Body of pancreas (tissue), 4 donors: ENCODE measurements around the gene TSNAX. TPM values are rescaled to one million over a fixed set of nuclear protein-coding genes. Genes with fewer than 3 reads are reported as not detected.

ENCODE experiments used
- ATAC-seq: fragments of 150-250 bp; one replicate; pipeline ENCODE4 v1.9.1; 2016
- DNase-seq, 4 donors: peaks; one replicate each; pipeline ENCODE4 v3.0.0-alpha.2; 2019
- H3K27ac ChIP-seq, 4 donors: fragments of 200-600 bp; sonication (generic); 1 replicate in 3 of 4; 2 replicates in 1 of 4; pipeline versions ENCODE4 v1.5.1 to v1.6.1; 2016 to 2019; ENCODE audit warnings: mild to moderate bottlenecking in 1 of 4, mixed read lengths in 1 of 4, moderate library complexity in 1 of 4
- H3K27me3 ChIP-seq, 2 donors: fragments of 200-600 bp; sonication (generic); one replicate each; pipeline ENCODE4 v1.6.0; 2016; ENCODE audit warnings: mild to moderate bottlenecking in 1 of 2
- H3K36me3 ChIP-seq, 2 donors: fragments of 200-600 bp; sonication (generic); replicated peaks in 1 of 2; 2 replicates each; pipeline ENCODE4 v1.5.1; 2016; ENCODE audit warnings: low read depth in 2 of 2; ENCODE audit not compliant: insufficient read depth in 1 of 2
- H3K4me1 ChIP-seq: fragments of 200-600 bp; sonication (generic); one replicate; pipeline ENCODE4 v1.6.0; 2016
- H3K4me3 ChIP-seq, 2 donors: fragments of 200-600 bp; sonication (generic); 1 replicate in 1 of 2; 2 replicates in 1 of 2; pipeline ENCODE4 v1.5.1; 2016 to 2019
- H3K9me3 ChIP-seq, 3 donors: fragments of 200-600 bp; sonication (generic); 1 replicate in 2 of 3; 2 replicates in 1 of 3; pipeline ENCODE4 v1.5.1; 2016
- CTCF ChIP-seq, 7 experiments: fragments of 450-650 bp in 4 of 7; fragments of 200-600 bp in 3 of 7; sonication (generic) in 3 of 7; IDR thresholded peaks; one replicate each; pipeline ENCODE4 v1.5.1; 2016 to 2019; ENCODE audit warnings: antibody characterized with exemption in 7 of 7
- POLR2A ChIP-seq, 3 donors: fragments of 450-650 bp; IDR thresholded peaks; one replicate each; pipeline ENCODE4 v1.6.1; 2016; ENCODE audit warnings: antibody characterized with exemption in 3 of 3, mild to moderate bottlenecking in 2 of 3
- WGBS, 2 donors: methylation state at CpG; one replicate each; pipeline ENCODE4 v1.1.5; 2017; 5-methylcytosine and 5-hydroxymethylcytosine counted together
- intact Hi-C: fragments of 100-400 bp; cut with DNase I; formaldehyde crosslinking; loops from one replicate; pipeline ENCODE4 v1.15.1; 2023
- total RNA-seq, 2 donors: library from RNA; depleted of rRNA; stranded (reverse); fragments of >200 nt; gene quantifications; one replicate each; pipeline ENCODE4 v1.1.0, GENCODE V29; 2016

TSNAX gene
- total RNA-seq, 2 donors from 2014 or later, result 4.0 to 11.9 TPM

DNA sequence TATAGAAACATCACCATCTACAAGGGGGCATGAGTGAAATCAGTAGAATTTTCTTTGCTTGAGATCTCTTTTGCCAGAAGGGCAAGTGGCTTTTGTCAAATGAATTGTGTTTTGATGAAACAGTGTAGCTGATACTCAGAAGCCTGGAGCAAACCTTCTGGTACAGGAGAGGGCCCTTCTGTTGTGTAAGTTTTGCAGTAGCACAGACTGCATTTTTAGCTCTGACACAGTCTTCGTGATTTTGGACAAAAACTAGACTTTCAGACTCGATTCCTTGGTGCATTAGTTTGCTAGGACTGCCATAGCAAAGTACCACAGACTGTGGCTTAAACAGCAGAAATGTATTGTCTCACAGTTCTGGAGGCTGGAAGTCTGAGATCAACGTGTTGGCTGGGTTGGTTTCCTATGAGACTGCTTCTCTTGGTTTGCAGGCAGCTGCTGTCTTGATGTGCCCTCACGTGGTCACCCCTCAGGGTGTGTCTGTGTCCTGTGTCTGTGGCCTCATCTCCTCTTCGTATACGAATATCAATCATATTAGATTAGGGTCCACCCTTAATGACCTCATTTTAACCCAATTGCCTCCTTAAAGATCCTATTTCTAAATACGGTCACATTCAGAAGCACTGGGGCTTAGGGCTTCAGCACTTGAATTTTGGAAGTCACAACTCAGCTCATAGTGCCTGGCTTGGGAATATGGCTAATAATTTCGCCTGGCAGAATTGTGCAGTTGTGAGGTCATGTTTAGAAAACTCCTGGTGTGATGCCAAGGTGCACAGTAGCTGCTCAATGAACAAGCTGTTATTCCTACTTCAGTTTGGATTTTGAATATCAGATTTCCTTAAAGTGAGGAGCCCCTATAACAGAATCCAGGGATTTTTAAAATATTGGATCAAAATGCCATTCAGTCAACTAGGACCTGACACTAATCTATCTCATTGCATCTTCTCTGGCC is 77.0 kb downstream of the TSNAX start:
- H3K9me3 ChIP-seq, result no peaks in the 10 kb centered on the region
- no peaks in the 10 kb centered on the region for H3K36me3 ChIP-seq
- TF ChIP-seq CTCF (IDR thresholded peaks at IDR 0.05) (no peak), POLR2A (IDR thresholded peaks at IDR 0.05) (no peak)
- DNase-seq (no peak), ATAC-seq (no peak)
- 52% methylated on average over 8 of the region's 8 CpGs for WGBS, 2 donors
- H3K4me1 ChIP-seq, result no peaks in the 10 kb centered on the region
- no peak overlapping the region for H3K27ac ChIP-seq
- intact Hi-C loops, result no loop called here
- H3K4me3 ChIP-seq, result no peak overlapping the region
- no peaks in the 10 kb centered on the region for H3K27me3 ChIP-seq

- no peak overlapping the region for H3K27ac ChIP-seq
- TF ChIP-seq POLR2A (IDR thresholded peaks at IDR 0.05) (no peak), CTCF (IDR thresholded peaks at IDR 0.05) (no peak)
- no peaks in the 10 kb centered on the region for H3K36me3 ChIP-seq
- WGBS, 2 donors, result 66 to 69% methylated on average over 4 of the region's 4 CpGs
- no peaks in the 10 kb centered on the region for H3K9me3 ChIP-seq
- no peak for DNase-seq
- no peak overlapping the region for H3K4me3 ChIP-seq
- H3K4me1 ChIP-seq, result no peaks in the 10 kb centered on the region
- ATAC-seq, result no peak
- H3K27me3 ChIP-seq, result no peaks in the 10 kb centered on the region
- intact Hi-C loops, result no loop called here
Measured at GRCh38 chr1:231606712-231607111, 78.2 kb downstream of the TSNAX start.

GRCh38 chr1:231610388-231610787 is 81.9 kb downstream of the TSNAX start:
- no peak for ATAC-seq

DNA sequence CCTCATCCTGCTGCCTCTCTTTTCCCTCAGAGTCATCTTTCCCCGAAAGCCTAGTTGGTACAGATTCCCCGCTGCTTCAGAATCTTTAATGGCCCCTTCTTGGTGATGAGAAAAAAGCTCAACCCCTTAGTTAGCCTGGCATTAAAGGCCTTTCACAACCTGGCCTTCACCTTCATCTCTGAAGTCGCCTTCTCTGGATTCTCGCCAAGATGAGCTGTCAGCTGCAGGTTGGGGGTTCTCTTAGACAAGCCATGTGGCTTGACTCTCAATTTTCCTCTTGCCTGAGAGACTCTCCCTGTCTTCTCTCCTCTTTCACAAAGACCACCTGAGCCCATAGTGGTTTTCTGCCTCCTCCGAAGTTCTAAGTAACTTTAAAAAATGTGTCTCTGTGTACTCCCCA is 82.6 kb downstream of the TSNAX start:
- TF ChIP-seq CTCF (IDR thresholded peaks at IDR 0.05), result no peak
- no peak for TF ChIP-seq POLR2A (IDR thresholded peaks at IDR 0.05)
- ATAC-seq, result no peak
- Histone ChIP-seq H3K36me3 (no peaks in the 10 kb centered on the region), H3K27me3 (no peaks in the 10 kb centered on the region), H3K4me1 (no peaks in the 10 kb centered on the region), H3K27ac (no peak overlapping the region), H3K4me3 (no peak overlapping the region), H3K9me3 (no peaks in the 10 kb centered on the region)
- intact Hi-C loops, result no loop called here
- DNase-seq, result no peak
- 55 to 60% methylated on average over 5 of the region's 5 CpGs for WGBS, 2 donors

More at GRCh38 chr1:231610388-231610787, 81.9 kb downstream of the TSNAX start:
- H3K9me3 ChIP-seq, result no peaks in the 10 kb centered on the region
- no peaks in the 10 kb centered on the region for H3K27me3 ChIP-seq
- no peak for DNase-seq
- no peaks in the 10 kb centered on the region for H3K4me1 ChIP-seq
- TF ChIP-seq POLR2A (IDR thresholded peaks at IDR 0.05), result no peak
- no peak for TF ChIP-seq CTCF (IDR thresholded peaks at IDR 0.05)
- no peak overlapping the region for H3K4me3 ChIP-seq
- intact Hi-C loops, result no loop called here
- H3K36me3 ChIP-seq, result no peaks in the 10 kb centered on the region
- H3K27ac ChIP-seq, result no peak overlapping the region
- 79 to 93% methylated on average over 2 of the region's 2 CpGs for WGBS, 2 donors

DNA sequence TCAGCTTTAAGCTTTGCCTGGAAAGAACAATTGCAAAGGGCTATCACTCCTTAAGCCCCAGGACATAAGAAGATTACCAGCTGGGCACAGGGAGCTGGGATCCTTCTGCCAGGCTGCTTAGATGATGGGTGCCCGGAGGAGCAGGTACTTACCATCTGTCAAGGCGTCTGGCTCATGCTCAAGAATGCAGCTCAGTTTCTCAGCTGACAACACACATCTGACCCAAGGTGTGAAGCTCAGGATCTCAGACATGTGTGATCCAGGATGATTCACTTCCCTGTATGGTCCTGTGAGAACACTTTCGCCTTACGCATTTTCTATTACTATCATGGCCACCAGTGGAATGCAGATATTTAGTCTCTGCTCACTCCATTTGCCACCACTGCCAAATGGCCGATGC is 83.4 kb downstream of the TSNAX start:
- Histone ChIP-seq H3K27me3 (no peaks in the 10 kb centered on the region), H3K9me3 (no peaks in the 10 kb centered on the region), H3K36me3 (no peaks in the 10 kb centered on the region), H3K4me1 (no peaks in the 10 kb centered on the region), H3K4me3 (no peak overlapping the region), H3K27ac (no peak overlapping the region)
- TF ChIP-seq CTCF (IDR thresholded peaks at IDR 0.05) (no peak), POLR2A (IDR thresholded peaks at IDR 0.05) (no peak)
- no peak for DNase-seq
- no peak for ATAC-seq
- WGBS, 2 donors, result 77 to 93% methylated on average over 5 of the region's 5 CpGs
- intact Hi-C loops, result no loop called here
